Measurements from ENCODE around the gene YARS1.
"Not testable (repeated sequence)": the region's sequence is repeated elsewhere in the genome, so short reads cannot be mapped to it uniquely, and the experiment has no call there.

Gene YARS1

DNA sequence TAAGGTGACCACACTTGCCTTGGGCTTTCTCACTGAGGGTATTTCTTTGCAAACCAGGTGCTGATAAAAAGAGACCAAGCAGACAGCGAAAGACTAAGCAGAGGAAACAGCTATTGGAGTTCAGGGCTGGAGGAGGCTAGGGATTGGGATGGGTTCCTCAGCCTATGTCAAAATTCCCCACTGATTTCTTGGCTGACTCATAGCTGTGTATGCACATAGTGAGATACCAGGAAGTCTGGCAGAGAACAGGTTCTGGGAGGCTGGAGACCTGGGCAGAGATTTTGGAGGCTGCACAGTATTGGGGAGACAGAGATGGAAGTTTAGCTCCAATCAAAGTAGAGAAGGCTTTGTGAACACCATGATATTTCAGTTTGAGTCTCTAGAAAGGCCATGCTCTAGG lies 25.3 kb downstream of the YARS1 start (continued):
- TF ChIP-seq PPARA (CRISPR knock-in tag; IDR thresholded peaks at IDR 0.05; ENCODE audit: borderline replicate concordance) = no peak
- TF ChIP-seq SNAI2 (CRISPR knock-in tag; IDR thresholded peaks at IDR 0.05) = no peak
- TF ChIP-seq ZNF8 (CRISPR knock-in tag; IDR thresholded peaks at IDR 0.05) = no peak
- TF ChIP-seq RARB (CRISPR knock-in tag; IDR thresholded peaks at IDR 0.05) = no peak
- TF ChIP-seq, protein P1, sequence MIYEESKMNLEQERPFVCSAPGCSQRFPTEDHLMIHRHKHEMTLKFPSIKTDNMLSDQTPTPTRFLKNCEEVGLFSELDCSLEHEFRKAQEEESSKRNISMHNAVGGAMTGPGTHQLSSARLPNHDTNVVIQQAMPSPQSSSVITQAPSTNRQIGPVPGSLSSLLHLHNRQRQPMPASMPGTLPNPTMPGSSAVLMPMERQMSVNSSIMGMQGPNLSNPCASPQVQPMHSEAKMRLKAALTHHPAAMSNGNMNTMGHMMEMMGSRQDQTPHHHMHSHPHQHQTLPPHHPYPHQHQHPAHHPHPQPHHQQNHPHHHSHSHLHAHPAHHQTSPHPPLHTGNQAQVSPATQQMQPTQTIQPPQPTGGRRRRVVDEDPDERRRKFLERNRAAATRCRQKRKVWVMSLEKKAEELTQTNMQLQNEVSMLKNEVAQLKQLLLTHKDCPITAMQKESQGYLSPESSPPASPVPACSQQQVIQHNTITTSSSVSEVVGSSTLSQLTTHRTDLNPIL (CRISPR knock-in tag; IDR thresholded peaks at IDR 0.05; ENCODE audit: low read depth) = no peak
- no peak for TF ChIP-seq TOX (CRISPR knock-in tag; IDR thresholded peaks at IDR 0.05; ENCODE audit: borderline replicate concordance)
- no peak for TF ChIP-seq ISL1 (CRISPR knock-in tag; IDR thresholded peaks at IDR 0.05)
- TF ChIP-seq, protein P2, sequence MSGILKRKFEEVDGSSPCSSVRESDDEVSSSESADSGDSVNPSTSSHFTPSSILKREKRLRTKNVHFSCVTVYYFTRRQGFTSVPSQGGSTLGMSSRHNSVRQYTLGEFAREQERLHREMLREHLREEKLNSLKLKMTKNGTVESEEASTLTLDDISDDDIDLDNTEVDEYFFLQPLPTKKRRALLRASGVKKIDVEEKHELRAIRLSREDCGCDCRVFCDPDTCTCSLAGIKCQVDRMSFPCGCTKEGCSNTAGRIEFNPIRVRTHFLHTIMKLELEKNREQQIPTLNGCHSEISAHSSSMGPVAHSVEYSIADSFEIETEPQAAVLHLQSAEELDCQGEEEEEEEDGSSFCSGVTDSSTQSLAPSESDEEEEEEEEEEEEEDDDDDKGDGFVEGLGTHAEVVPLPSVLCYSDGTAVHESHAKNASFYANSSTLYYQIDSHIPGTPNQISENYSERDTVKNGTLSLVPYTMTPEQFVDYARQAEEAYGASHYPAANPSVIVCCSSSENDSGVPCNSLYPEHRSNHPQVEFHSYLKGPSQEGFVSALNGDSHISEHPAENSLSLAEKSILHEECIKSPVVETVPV (CRISPR knock-in tag; IDR thresholded peaks at IDR 0.05) = no peak
- TF ChIP-seq, protein P3, sequence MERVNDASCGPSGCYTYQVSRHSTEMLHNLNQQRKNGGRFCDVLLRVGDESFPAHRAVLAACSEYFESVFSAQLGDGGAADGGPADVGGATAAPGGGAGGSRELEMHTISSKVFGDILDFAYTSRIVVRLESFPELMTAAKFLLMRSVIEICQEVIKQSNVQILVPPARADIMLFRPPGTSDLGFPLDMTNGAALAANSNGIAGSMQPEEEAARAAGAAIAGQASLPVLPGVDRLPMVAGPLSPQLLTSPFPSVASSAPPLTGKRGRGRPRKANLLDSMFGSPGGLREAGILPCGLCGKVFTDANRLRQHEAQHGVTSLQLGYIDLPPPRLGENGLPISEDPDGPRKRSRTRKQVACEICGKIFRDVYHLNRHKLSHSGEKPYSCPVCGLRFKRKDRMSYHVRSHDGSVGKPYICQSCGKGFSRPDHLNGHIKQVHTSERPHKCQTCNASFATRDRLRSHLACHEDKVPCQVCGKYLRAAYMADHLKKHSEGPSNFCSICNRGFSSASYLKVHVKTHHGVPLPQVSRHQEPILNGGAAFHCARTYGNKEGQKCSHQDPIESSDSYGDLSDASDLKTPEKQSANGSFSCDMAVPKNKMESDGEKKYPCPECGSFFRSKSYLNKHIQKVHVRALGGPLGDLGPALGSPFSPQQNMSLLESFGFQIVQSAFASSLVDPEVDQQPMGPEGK (CRISPR knock-in tag; IDR thresholded peaks at IDR 0.05; ENCODE audit: borderline replicate concordance) = no peak
- no peak for TF ChIP-seq ZNF70 (CRISPR knock-in tag; IDR thresholded peaks at IDR 0.05)

DNA sequence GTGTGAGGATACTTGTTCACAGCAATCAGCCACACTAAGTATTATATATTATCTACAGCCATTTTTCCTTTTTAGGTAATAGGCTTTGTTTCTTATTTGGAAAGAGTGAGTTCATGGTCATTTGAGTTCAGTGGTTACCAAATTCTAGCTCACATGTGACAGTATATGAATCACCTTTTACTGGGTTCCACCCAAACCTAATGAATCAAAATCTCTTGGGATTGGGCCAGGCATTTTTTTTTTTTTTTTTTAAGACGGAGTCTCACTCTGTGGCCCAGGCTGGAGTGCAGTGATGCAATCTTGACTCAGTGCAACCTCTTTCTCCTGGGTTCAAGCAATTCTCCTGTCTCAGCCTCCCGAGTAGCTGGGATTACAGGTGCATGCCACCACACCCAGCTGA lies 27.8 kb downstream of the YARS1 start:
- not testable (repeated sequence) for ATAC-seq

- TF ChIP-seq, protein P2 (CRISPR knock-in tag; IDR thresholded peaks at IDR 0.05) = no peak
- no peak for TF ChIP-seq POU6F1 (CRISPR knock-in tag; IDR thresholded peaks at IDR 0.05; ENCODE audit: borderline replicate concordance, low read depth)
- no peak for TF ChIP-seq RARB (CRISPR knock-in tag; IDR thresholded peaks at IDR 0.05)
- TF ChIP-seq ARNTL (CRISPR knock-in tag; IDR thresholded peaks at IDR 0.05; ENCODE audit: borderline replicate concordance, low read depth) = no peak
- TF ChIP-seq, protein P1 (CRISPR knock-in tag; IDR thresholded peaks at IDR 0.05; ENCODE audit: low read depth) = no peak
- TF ChIP-seq ISL1 (CRISPR knock-in tag; IDR thresholded peaks at IDR 0.05) = no peak
- TF ChIP-seq ZNF565 (CRISPR knock-in tag; conservative IDR thresholded peaks at IDR 0.05; ENCODE audit: low read depth) = no peak
- no peak for TF ChIP-seq GLIS3 (CRISPR knock-in tag; IDR thresholded peaks at IDR 0.05)
- TF ChIP-seq TOX (CRISPR knock-in tag; IDR thresholded peaks at IDR 0.05; ENCODE audit: borderline replicate concordance) = no peak
- TF ChIP-seq TCF4 (CRISPR knock-in tag; IDR thresholded peaks at IDR 0.05; ENCODE audit: borderline replicate concordance) = no peak
- TF ChIP-seq ESRRG (CRISPR knock-in tag; IDR thresholded peaks at IDR 0.05) = no peak
- no peak for TF ChIP-seq ZFP30 (CRISPR knock-in tag; IDR thresholded peaks at IDR 0.05)
- TF ChIP-seq ZFP3 (CRISPR knock-in tag; IDR thresholded peaks at IDR 0.05) = no peak
- no peak for TF ChIP-seq PPARA (CRISPR knock-in tag; IDR thresholded peaks at IDR 0.05; ENCODE audit: borderline replicate concordance)
- no peak for TF ChIP-seq BACH2 (CRISPR knock-in tag; IDR thresholded peaks at IDR 0.05; ENCODE audit: borderline replicate concordance)
- no peak for TF ChIP-seq ZNF70 (CRISPR knock-in tag; IDR thresholded peaks at IDR 0.05)
- no peak for TF ChIP-seq OSR1 (CRISPR knock-in tag; IDR thresholded peaks at IDR 0.05)
- ATAC-seq = peak; percentile 72
These were observed 30.3 kb downstream of the YARS1 start for GRCh38 chr1:32786856-32787255.

Data from SK-N-SH treated with all-trans-retinoic acid at 6 μM for 48 hours (cell line).